ENCODE measurements around the gene CDH22. TPM values are rescaled to one million over a fixed set of nuclear protein-coding genes. Genes with fewer than 3 reads are reported as not detected.
A peak's percentile ranks its signal among the peaks of the same experiment; 100 is the strongest.

The CDH22 gene
- total RNA-seq, 4 donors from 2014 or later: 0.26 to 1.2 (median 0.35) TPM

GRCh38 chr20:46210672-46211330 lies 97.5 kb downstream of the CDH22 start:
- H3K36me3 ChIP-seq: no peaks in the 10 kb centered on the region
- H3K4me3 ChIP-seq: no peak overlapping the region
- no peak for DNase-seq
- ATAC-seq: no peak
- H3K27ac ChIP-seq: no peak overlapping the region
- in situ Hi-C loops (cut with MboI; ENCODE audit: low sequenced_read_pairs in 4 of 4): no loop called here
- H3K9me3 ChIP-seq: no peaks in the 10 kb centered on the region
- TF ChIP-seq CTCF (IDR thresholded peaks at IDR 0.05 in 4 of 5, conservative IDR thresholded peaks at IDR 0.05 in 1 of 5): no peak
- no peak for TF ChIP-seq POLR2A (IDR thresholded peaks at IDR 0.05)
- H3K27me3 ChIP-seq: peaks cover 0 to 8% (median 4%) of the 10 kb centered on the region in 3 donors
- intact Hi-C loops (cut with DNase I; ENCODE audit: low total_unique reads): loop anchor here (10.0 kb wide), 1 partner anchor 134 kb away; no protein-coding TSS in a partner anchor
- peaks cover 16 to 40% of the 10 kb centered on the region in 2 donors for H3K4me1 ChIP-seq

GRCh38 chr20:46209930-46210671 lies 98.2 kb downstream of the CDH22 start:
- Histone ChIP-seq H3K4me3 (no peak overlapping the region), H3K36me3 (no peaks in the 10 kb centered on the region), H3K27ac (no peak overlapping the region), H3K4me1 (peaks cover 13 to 33% of the 10 kb centered on the region in 2 donors), H3K9me3 (no peaks in the 10 kb centered on the region), H3K27me3 (peaks cover 0 to 8% (median 4%) of the 10 kb centered on the region in 3 donors)
- intact Hi-C loops (cut with DNase I; ENCODE audit: low total_unique reads) (loop anchor here (10.0 kb wide), 1 partner anchor 135 kb away; no protein-coding TSS in a partner anchor), in situ Hi-C loops (cut with MboI; ENCODE audit: low sequenced_read_pairs in 4 of 4) (no loop called here)
- no peak for TF ChIP-seq POLR2A (IDR thresholded peaks at IDR 0.05)
- no peak for TF ChIP-seq CTCF (IDR thresholded peaks at IDR 0.05 in 4 of 5, conservative IDR thresholded peaks at IDR 0.05 in 1 of 5)
- DNase-seq (no peak), ATAC-seq (no peak)

GRCh38 chr20:46207793-46208192 lies 100.5 kb downstream of the CDH22 start:
- peak overlapping the region in 2 of 4 donors; percentile 28 to 39 for H3K27ac ChIP-seq
- peak in 1 of 2 donors; percentile 57 for ATAC-seq
- intact Hi-C loops (cut with DNase I; ENCODE audit: low total_unique reads): no loop called here
- no peak for DNase-seq
- peaks cover 4 to 21% of the 10 kb centered on the region in 2 donors for H3K4me1 ChIP-seq
- TF ChIP-seq CTCF (IDR thresholded peaks at IDR 0.05 in 4 of 5, conservative IDR thresholded peaks at IDR 0.05 in 1 of 5): no peak
- TF ChIP-seq POLR2A (IDR thresholded peaks at IDR 0.05): no peak
- H3K36me3 ChIP-seq: no peaks in the 10 kb centered on the region
- H3K4me3 ChIP-seq: no peak overlapping the region
- H3K9me3 ChIP-seq: no peaks in the 10 kb centered on the region
- in situ Hi-C loops (cut with MboI; ENCODE audit: low sequenced_read_pairs in 4 of 4): no loop called here
- H3K27me3 ChIP-seq: peaks cover 2 to 10% (median 8%) of the 10 kb centered on the region in 3 donors

- intact Hi-C loops (cut with DNase I; ENCODE audit: low total_unique reads): no loop called here
- H3K27me3 ChIP-seq: peaks cover 3 to 11% (median 8%) of the 10 kb centered on the region in 3 donors
- peak in 1 of 2 donors; percentile 59 for DNase-seq
These were observed 101.2 kb downstream of the CDH22 start for GRCh38 chr20:46206992-46207549.

More at GRCh38 chr20:46206992-46207549, 101.2 kb downstream of the CDH22 start:
- no peak overlapping the region for H3K4me3 ChIP-seq
- peaks cover 4 to 21% of the 10 kb centered on the region in 2 donors for H3K4me1 ChIP-seq
- peak; percentile 77 to 86 for ATAC-seq
- TF ChIP-seq POLR2A (IDR thresholded peaks at IDR 0.05): no peak
- no peak for TF ChIP-seq CTCF (IDR thresholded peaks at IDR 0.05 in 4 of 5, conservative IDR thresholded peaks at IDR 0.05 in 1 of 5)
- peak overlapping the region in 2 of 4 donors; percentile 28 to 39 for H3K27ac ChIP-seq
- no peaks in the 10 kb centered on the region for H3K36me3 ChIP-seq
- in situ Hi-C loops (cut with MboI; ENCODE audit: low sequenced_read_pairs in 4 of 4): no loop called here
- no peaks in the 10 kb centered on the region for H3K9me3 ChIP-seq
